IMR-90 (cell line): ENCODE results near the gene FBXW7. TPM values are rescaled to one million over a fixed set of nuclear protein-coding genes. Genes with fewer than 3 reads are reported as not detected.

Source experiments
- microRNA-seq, 2 experiments: library from miRNA; stranded (forward) in 1 of 2; unstranded in 1 of 2; fragments of 10-50 nt in 1 of 2; fragments of <30 nt in 1 of 2; gene quantifications in 1 of 2; microRNA quantifications in 1 of 2; one replicate each; pipeline versions ENCODE3 to v1.1.0; 2013 to 2020; ENCODE audit not compliant: insufficient read depth in 1 of 2, insufficient read length in 1 of 2, unreplicated experiment in 1 of 2
- polyA plus RNA-seq, 3 experiments: library from polyadenylated mRNA; depleted of rRNA; stranded (reverse); fragments of >200 nt; gene quantifications; 2 replicates each; pipeline ENCODE4 v1.2.3, GENCODE V29; 2012; ENCODE audit warnings: low replicate concordance in 1 of 3
- small RNA-seq, 5 experiments: library from RNA; depleted of rRNA; stranded (forward); fragments of <200 nt; gene quantifications; one replicate each; pipeline ENCODE3, GENCODE V24; 2012
- total RNA-seq: library from RNA; depleted of rRNA; stranded (reverse); fragments of >200 nt; gene quantifications from 2 replicates; pipeline ENCODE4 v1.2.3, GENCODE V29; 2012; rRNA removed

The FBXW7 gene
- total and polyA plus RNA-seq, 2 of the 4 experiments (the other 2 are of a cell fraction) = 7.2 to 27.4 TPM

Small RNA genes lying within 50 kb of the gene (microRNA-seq; reads per million reads assigned to microRNA genes)
- 3.7 to 15.5 reads per million in 2 experiments for gene MIR3140

Small RNA genes lying within 50 kb of the gene (small RNA-seq; reads per million reads assigned to genes)
- 0 to 2.9 (median 0.81) reads per million in 5 experiments for gene MIR3140

Other genes starting within 250 kb of the FBXW7 start
- 0.18 and 0.28 TPM in 2 replicates for gene TMEM154, start 143.9 kb upstream of the FBXW7 start, total RNA-seq
- gene TMEM154, start 143.9 kb upstream of the FBXW7 start, polyA plus RNA-seq (2012; rRNA removed) = 0.12 and 0.20 TPM in 2 replicates
- not detected in 2 replicates for gene TIGD4, start 243.6 kb upstream of the FBXW7 start, total RNA-seq
- 0.03 TPM in 1 of 2 replicates, not detected in the other for gene TIGD4, start 243.6 kb upstream of the FBXW7 start, polyA plus RNA-seq (2012; rRNA removed)
- gene ARFIP1, start 243.9 kb upstream of the FBXW7 start, total RNA-seq = 30.5 and 37.5 TPM in 2 replicates
- gene ARFIP1, start 243.9 kb upstream of the FBXW7 start, polyA plus RNA-seq (2012; rRNA removed) = 12.7 and 13.8 TPM in 2 replicates